Calu3 (cell line): ENCODE results near the gene MAD1L1. TPM values are rescaled to one million over a fixed set of nuclear protein-coding genes. Genes with fewer than 3 reads are reported as not detected.

Experiments used
- BruUV-seq: library from RNA; stranded (reverse); fragments of 400-500 nt; replicated peaks from 2 replicates; lab custom pipeline; 2021; lab: Mats Ljungman, UMichigan
- CTCF ChIA-PET: fragments of 300-600 bp; sonication (Branson Sonifier 250); formaldehyde crosslinking; loops from one replicate; lab custom pipeline; 2022; ENCODE audit warnings: antibody characterized with exemption; lab: Charles Lee
- DNase-seq: peaks from one replicate; pipeline ENCODE4 v3.0.0; 2022
- H3K27ac Mint-ChIP-seq: one replicate; pipeline ENCODE4 v1.8.0; 2022; ENCODE audit warnings: mixed read lengths; ENCODE audit not compliant: unreplicated experiment
- H3K27me3 Mint-ChIP-seq: one replicate; pipeline ENCODE4 v1.8.0; 2022; ENCODE audit warnings: mixed read lengths; ENCODE audit not compliant: unreplicated experiment
- H3K36me3 Mint-ChIP-seq: one replicate; pipeline ENCODE4 v1.8.0; 2022; ENCODE audit warnings: mild to moderate bottlenecking, moderate library complexity, mixed read lengths; ENCODE audit not compliant: insufficient read depth, unreplicated experiment
- H3K4me1 Mint-ChIP-seq: one replicate; pipeline ENCODE4 v1.8.0; 2022; ENCODE audit warnings: mild to moderate bottlenecking, low read depth, mixed read lengths; ENCODE audit not compliant: unreplicated experiment
- H3K4me3 Mint-ChIP-seq: one replicate; pipeline ENCODE4 v1.8.0; 2022; ENCODE audit warnings: mild to moderate bottlenecking, low read depth, moderate library complexity, mixed read lengths; ENCODE audit not compliant: unreplicated experiment
- H3K9me3 Mint-ChIP-seq: one replicate; pipeline ENCODE4 v1.8.0; 2022; ENCODE audit warnings: low read depth, mixed read lengths; ENCODE audit not compliant: unreplicated experiment
- CTCF ChIP-seq: fragments of 200-600 bp; IDR thresholded peaks from one replicate; pipeline ENCODE4 v1.8.0; 2022; ENCODE audit warnings: antibody characterized with exemption; ENCODE audit not compliant: unreplicated experiment
- intact Hi-C: fragments of 100-400 bp; cut with micrococcal nuclease; formaldehyde crosslinking; loops from one replicate; pipeline ENCODE4 v1.10.0; 2022; ENCODE audit not compliant: unreplicated experiment
- total RNA-seq: library from RNA; stranded (reverse); gene quantifications from 2 replicates; pipeline ENCODE4 v1.2.3, GENCODE V29; 2022

MAD1L1 gene
- total RNA-seq, 1 experiment from 2014 or later: 86.0 TPM

- H3K9me3 Mint-ChIP-seq: no peaks in the 10 kb centered on the region
- no TSS peak for BruUV-seq
- H3K4me3 Mint-ChIP-seq: no peak overlapping the region
- DNase-seq: no peak
- no peaks in the 10 kb centered on the region for H3K27me3 Mint-ChIP-seq
- TF ChIP-seq CTCF: no peak
- no peaks in the 10 kb centered on the region for H3K4me1 Mint-ChIP-seq
- intact Hi-C loops: no loop called here
- H3K36me3 Mint-ChIP-seq: peaks cover 5% of the 10 kb centered on the region
- H3K27ac Mint-ChIP-seq: no peak overlapping the region
- CTCF ChIA-PET: interaction anchor here (0.5 kb wide), 1 partner anchor 302 kb away, joined by 3 read pairs; no protein-coding TSS in a partner anchor
Observed at GRCh38 chr7:2006921-2007381, 225.8 kb downstream of the MAD1L1 start.

- peaks cover 5% of the 10 kb centered on the region for H3K36me3 Mint-ChIP-seq
- intact Hi-C loops: no loop called here
- no peak for TF ChIP-seq CTCF
- no peak overlapping the region for H3K27ac Mint-ChIP-seq
- H3K27me3 Mint-ChIP-seq: no peaks in the 10 kb centered on the region
- H3K9me3 Mint-ChIP-seq: no peaks in the 10 kb centered on the region
- no peaks in the 10 kb centered on the region for H3K4me1 Mint-ChIP-seq
- no TSS peak for BruUV-seq
- CTCF ChIA-PET: interaction anchor here (0.5 kb wide), 1 partner anchor 302 kb away, joined by 3 read pairs; no protein-coding TSS in a partner anchor
- no peak for DNase-seq
- H3K4me3 Mint-ChIP-seq: no peak overlapping the region
Observed at GRCh38 chr7:2006231-2006771, 226.4 kb downstream of the MAD1L1 start.

- Mint-ChIP-seq H3K9me3 (no peaks in the 10 kb centered on the region), H3K27ac (no peak overlapping the region), H3K4me3 (no peak overlapping the region), H3K27me3 (no peaks in the 10 kb centered on the region), H3K36me3 (peaks cover 5% of the 10 kb centered on the region), H3K4me1 (no peaks in the 10 kb centered on the region)
- no peak for DNase-seq
- no TSS peak for BruUV-seq
- no peak for TF ChIP-seq CTCF
- CTCF ChIA-PET: no interaction called here
- intact Hi-C loops: no loop called here
Observed at GRCh38 chr7:2005786-2006185, 227.0 kb downstream of the MAD1L1 start.

- DNase-seq: no peak
- Mint-ChIP-seq H3K4me3 (no peak overlapping the region), H3K4me1 (no peaks in the 10 kb centered on the region), H3K27me3 (no peaks in the 10 kb centered on the region), H3K36me3 (peaks cover 5% of the 10 kb centered on the region), H3K27ac (no peak overlapping the region), H3K9me3 (no peaks in the 10 kb centered on the region)
- intact Hi-C loops: no loop called here
- CTCF ChIA-PET: interaction anchor here (0.6 kb wide), 1 partner anchor 244 kb away, joined by 3 read pairs; no protein-coding TSS in a partner anchor
- BruUV-seq: no TSS peak
- TF ChIP-seq CTCF: no peak
Observed at GRCh38 chr7:2004841-2005725, 227.7 kb downstream of the MAD1L1 start.
